HTR-8/SVneo (cell line): Measurements from ENCODE around the gene CTDNEP1.
A peak's percentile ranks its signal among the peaks of the same experiment; 100 is the strongest.

Source experiments
- DNase-seq: peaks from one replicate; pipeline ENCODE4 v3.0.0; 2011; ENCODE audit warnings: low spot score, mixed read lengths; ENCODE audit not compliant: insufficient read length
- FAIRE-seq: peaks from 2 replicates; lab custom pipeline; 2011; peaks lifted over from hg19 to GRCh38; lab: Jason Lieb, UNC

Gene CTDNEP1

DNA sequence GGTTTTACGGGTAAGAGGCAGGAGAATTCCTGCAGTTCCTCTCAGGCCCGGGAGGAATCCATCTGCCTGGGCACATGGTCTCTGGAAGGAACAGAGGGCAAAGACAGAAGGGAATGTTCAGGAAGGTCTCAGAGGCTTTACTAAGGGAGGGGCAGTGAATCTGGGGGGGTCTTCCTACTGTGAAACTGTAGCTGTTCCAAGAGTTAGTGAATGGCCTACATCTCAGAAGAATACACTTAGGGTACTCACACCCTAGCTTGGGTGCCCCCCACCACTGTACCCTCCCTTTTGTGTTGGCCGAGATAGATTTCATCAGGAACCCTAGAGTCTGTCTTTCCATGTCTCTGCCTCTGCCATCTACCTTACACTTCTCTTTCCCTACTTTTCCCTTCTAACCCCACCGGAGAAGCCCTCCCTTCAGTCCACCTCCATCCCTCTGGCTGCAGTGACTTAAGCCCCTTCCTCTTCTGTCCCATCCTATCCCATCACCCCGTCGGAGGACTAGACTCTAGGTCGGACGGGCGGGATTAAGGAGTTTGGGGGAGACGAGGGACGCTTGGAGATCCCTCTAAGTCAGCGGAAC, 32.2 kb downstream of the CTDNEP1 start:
- FAIRE-seq, result no peak
- no peak for DNase-seq

DNA sequence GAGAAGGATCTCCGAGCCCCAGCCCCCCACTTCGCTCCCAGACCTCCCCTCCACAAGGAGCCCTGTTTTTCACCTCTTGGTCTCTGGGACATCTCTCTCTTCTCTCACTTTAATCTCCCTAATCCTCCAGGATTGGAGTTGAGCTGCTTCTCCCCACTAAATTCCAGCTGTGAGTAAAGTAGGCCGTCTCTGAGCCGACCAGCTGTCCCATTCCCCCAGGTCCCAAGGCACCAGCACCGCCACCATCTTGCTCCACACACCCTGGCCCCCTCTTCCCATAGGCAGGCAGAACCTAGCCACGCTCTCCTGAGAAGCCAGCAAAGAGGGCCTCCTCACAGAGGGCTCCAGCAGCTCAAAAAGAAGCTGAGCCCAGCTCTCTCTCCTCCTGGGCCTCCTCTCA, 32.8 kb downstream of the CTDNEP1 start:
- no peak for DNase-seq
- no peak for FAIRE-seq

DNA sequence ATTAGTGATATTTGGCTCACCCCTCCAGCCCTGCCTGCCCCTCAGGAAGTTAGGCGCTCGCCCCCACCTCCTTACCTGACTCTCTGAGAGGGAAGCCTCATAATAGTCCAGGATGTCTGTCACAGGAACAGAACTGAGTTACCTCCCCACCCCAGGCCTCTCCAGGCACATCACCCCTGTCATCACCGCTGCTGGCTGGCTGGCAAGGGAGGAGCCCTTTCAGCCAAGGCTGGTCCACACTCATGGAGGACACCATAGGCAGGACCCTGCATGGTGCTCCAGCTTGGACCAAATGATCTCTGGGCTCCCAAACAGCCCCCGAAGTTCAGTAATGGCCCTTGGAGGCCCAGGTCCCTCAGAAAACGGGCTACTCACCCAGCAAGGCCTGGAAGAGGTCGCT, 33.4 kb downstream of the CTDNEP1 start:
- DNase-seq (no peak), FAIRE-seq (no peak)

DNA sequence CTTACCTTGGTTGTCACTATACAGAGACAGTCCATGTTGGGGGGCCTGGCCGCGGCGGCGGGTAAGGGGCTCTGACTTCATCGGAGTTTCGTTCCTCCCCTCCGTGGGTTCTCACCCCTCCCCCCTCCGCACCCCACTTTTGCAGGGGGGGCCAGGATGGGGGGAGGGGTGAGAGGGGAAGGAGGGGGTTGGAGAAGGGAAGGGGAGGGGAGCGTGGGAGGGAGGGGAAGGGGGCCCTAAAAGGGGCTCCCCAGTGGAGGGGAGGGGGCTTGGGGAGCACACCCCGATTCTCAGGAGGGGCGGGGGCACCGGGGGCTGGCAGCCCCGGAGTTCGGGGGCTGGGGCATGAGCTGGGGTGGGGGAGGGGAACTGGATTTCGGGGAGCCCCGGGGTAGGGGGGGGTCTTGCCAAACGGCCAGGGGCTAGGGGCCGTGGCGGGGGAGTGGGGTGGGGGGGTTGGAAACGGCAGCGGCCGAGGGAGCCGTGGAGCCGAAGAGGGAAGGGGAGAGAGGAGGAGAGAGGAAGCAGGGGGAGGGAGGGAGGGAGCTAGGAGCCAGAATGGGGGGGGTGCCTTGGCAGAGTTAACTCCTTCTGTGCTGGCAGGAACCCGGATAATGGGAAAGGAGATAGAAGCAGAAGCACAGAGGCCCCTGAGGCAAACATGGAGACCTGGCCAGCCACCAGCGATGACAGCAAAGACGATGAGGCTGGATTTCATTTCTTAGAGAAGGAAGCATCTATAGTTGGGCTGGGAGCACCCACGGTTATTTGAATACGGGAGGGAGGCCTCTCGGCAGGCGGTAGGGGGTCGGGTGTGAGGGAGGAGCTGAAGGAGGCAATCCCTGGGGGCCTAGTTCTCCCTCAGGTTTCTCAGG, 34.2 kb downstream of the CTDNEP1 start:
- DNase-seq (no peak), FAIRE-seq (no peak)

DNA sequence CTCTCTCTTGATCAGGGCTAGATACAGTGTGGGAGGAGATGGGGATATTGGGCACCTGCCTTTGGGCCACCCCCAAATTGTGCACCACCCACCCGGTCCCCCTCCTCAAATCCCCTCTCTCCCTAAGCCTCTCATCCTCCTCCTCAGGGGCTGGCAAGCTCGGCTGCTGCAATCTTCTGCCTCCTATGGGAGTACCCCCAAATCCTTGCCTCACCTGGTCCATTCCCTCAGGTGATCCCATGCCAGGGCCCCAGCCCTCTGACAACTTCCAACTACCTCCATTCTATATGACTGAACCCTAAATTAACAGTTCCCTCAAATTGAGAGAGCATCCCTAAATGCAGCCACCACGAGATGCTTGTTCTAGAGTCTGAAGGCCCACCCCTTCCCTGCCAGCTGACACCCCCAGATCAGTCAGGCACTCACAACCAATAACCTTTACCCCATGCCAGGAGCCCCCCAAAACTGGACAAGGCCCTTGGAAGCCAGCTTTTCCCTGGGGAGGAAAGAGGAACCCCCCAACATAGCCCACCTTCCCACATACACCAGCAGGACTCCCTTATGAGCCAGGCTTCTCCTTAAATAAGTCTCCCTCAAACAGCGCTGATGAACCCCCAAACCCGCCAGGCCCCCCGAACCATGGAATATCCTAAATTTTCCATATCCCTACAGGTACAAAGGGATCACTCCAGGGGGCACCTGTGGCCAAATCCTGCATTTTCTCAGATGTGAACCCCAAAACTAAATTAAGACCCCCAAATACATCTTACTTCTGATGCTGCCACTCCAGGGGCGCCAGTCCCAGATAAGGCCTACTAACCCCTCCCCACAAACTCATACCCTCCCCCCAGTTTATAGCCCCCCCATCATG, 35.1 kb downstream of the CTDNEP1 start:
- DNase-seq (no peak), FAIRE-seq (no peak)

DNA sequence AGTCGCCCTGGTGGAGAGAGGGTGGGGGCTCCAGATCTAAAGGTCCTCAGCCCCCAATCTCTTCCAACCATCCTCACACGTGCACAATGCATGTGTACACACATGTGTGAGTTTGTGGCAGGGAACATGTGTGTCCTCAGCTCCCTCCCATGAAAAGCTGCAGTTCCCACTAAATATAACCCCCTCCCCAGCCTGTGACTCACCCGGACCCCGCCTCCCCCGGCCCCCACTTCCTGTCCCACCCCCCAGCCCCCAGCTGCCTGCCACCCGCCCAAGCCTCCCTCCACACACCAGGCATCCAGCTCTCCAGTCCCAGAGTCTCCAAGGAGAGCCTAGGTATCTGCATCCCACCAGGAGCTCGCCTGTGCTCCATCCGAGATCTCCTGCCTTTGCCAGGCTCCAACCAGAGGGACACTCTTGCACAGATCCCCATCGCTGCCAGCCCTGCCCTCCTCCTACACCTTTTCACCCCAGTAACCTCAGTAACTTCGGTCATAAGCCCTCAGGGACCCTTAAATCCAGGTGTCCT, 35.8 kb downstream of the CTDNEP1 start:
- FAIRE-seq, result no peak

DNA sequence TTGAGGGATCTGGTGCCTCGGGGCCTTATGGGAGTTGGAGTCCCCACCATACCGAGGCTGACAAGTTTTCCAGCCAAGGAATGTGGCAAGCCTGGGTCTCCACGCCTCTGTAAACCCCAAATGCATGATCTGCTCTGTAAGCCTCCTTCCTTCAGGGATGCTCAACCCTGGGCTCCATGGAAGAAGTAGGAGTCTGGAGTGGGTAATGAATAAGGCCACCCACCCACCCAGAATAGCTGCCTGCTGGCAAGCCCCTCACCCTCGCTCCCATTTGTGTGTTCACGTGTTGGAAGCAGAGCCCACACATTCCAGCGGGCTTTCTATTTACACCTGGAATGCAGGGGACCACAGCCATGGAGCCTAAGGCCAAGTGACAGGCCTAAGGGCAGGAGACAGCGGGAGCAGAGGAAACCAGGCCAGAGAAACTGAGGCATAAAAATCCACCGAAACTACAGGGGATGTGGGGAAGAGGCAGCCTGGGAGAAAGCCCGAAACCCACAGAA, 36.3 kb downstream of the CTDNEP1 start:
- DNase-seq (no peak), FAIRE-seq (no peak)

More for the DNA sequence above, 35.8 kb downstream of the CTDNEP1 start:
- DNase-seq, result no peak

DNA sequence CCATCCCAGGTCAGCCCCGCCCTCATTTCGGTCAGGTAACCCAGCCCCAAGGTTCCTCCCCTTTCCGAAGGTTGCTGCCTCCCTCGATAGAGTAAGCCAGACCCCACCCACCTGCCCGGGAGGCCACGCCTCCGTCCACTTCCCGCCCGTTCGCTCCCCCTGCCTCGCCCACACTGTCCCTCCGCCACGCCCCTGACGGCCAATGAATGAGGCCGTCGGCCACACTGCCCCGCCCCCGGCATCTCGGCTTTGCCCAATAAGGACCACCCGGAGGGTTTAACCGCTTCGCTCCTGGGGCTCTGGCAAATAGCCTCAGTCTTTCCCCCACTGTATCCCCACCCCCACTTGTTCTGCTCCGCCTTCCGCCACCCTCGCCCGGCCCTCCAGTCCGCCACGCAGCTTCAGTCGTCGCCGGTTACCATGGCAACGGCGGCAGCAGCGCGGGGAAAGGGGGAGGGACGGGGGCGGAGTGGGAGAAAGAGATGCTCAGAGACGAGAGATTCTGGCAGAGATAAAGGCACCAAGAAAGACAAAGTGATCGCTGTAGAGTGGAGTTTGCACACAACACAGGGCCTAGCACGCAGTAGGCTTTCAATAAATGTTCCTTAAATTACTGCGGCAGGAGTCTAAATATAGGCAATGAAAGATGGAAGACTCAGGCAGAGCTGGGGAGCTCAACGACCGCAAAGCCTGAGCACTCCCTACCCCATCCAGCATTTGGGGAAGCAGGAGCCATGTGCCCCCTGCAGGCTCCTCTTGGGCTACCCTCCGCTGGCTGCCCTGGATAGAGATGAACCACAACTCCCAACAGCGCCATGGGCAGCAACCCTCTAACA, 37.0 kb downstream of the CTDNEP1 start:
- peak; percentile 99 for FAIRE-seq
- peak; percentile 96 for DNase-seq

DNA sequence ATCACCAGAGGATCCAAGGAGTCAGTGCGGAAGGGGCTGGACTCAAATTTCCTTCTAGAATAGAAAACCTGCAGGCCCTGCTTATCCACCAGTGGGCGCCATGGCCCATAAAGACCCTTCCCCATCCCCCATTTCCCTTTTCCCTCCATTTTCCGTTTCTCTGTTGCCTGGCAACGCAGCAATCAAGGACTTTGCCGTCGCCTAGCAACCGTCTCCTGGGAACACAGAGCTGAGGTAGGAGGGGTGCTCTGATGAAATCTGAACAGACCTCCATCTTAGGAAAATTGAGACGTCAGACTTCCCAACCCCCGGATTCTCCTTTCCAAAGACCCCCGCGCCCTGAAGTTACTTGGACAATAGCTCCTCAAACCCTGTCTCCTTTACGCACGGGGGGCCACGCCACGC, 37.6 kb downstream of the CTDNEP1 start:
- FAIRE-seq, result no peak

DNA sequence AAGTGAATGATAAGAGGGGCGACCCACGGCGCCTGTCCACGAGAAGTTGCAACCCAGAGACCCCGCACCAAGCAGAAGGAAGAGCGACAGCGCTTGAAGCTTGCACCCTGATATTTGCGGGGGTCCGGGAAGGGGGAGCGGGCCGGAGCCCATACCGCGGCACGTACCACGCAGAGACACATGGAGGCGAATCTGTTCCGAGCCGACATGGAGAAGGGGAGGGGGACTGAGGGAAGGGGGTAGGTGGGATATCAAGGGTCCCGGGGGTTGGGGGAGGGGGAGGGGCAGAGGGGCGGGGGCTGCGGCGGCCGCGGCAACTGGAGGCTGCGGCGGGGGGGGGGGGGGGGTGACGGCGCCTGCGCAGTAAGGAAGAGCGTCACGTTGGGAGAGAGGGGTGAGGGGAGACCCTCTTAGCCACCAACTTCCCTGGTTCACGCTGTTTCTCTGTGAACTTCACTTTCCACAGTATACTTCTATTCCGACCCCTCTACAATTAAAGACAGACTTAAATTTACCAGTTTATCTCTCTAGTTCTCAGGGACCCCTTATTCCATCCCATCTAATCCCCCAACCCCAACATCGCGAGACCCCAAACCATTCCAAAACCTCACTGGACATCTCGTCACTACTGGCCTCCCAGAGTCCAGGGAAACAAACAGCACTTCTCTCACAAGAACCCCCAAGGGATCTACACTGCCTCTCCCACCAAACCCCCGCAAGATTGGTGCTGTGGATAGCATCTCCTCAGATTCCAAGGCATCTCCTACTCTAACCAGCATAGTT, 39.9 kb downstream of the CTDNEP1 start:
- FAIRE-seq, result no peak
- DNase-seq, result no peak

More for the DNA sequence above, 37.6 kb downstream of the CTDNEP1 start:
- DNase-seq, result no peak

DNA sequence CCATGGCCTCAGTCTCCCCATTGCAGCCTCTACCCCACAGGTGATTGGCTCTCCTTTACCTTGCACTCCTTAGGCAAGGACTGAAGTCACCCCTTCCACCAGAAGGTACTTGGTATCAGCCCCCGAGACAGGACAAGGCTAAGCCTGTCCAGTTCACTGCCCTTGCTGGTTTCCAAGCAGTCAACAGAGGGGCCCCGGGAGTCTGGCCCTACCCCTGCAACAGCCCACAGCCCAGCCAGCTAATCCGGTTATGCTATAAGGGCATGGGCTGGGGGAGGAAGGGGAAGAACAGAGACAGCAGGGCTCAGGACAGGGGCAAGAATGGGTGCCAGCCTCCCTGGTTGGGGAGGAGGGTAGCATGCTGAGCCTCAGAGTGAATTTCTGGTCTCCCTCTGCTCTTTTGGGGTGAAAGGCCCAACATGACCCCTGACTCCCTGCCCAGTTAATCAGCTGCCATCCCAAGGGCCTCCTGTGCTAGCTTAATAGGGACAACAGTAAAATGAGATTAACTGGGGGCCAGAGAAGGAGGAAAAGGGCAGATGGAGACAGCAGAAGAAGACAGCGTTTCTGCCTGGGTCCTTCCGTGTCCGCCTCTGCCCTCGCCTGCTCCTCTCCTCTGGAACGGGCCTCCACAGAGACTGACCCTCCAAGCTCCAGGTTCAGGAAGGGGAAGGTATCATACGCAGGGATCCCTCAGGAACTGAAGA, 42.6 kb downstream of the CTDNEP1 start:
- no peak for FAIRE-seq
- no peak for DNase-seq

DNA sequence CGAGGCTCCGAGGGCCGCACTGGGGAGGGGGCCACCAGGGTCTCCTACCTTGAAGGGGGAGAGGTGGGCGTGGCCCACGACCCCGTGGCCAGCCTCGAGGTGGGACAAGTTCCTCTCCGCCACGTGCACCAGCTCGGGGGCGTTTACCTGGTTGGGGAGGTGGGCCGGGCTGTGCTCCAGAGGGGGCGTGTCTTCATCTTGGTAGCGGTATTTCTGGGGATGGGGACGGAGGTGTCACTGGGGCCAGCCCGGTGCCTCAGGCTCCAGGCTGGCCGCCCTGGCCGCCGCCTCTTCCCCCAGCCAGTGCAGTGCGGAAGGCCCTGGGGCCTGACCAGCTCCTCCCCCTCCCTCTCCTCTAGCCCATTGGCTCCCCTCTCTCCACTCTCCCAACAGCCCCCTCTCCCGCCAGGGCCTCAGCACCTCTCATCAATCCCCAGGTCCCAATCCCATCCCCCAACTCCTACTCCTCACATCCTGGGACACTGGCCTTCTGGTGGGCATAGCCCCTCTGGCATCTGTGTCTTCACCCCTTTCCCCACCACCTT, 43.4 kb downstream of the CTDNEP1 start:
- FAIRE-seq, result no peak
- no peak for DNase-seq

DNA sequence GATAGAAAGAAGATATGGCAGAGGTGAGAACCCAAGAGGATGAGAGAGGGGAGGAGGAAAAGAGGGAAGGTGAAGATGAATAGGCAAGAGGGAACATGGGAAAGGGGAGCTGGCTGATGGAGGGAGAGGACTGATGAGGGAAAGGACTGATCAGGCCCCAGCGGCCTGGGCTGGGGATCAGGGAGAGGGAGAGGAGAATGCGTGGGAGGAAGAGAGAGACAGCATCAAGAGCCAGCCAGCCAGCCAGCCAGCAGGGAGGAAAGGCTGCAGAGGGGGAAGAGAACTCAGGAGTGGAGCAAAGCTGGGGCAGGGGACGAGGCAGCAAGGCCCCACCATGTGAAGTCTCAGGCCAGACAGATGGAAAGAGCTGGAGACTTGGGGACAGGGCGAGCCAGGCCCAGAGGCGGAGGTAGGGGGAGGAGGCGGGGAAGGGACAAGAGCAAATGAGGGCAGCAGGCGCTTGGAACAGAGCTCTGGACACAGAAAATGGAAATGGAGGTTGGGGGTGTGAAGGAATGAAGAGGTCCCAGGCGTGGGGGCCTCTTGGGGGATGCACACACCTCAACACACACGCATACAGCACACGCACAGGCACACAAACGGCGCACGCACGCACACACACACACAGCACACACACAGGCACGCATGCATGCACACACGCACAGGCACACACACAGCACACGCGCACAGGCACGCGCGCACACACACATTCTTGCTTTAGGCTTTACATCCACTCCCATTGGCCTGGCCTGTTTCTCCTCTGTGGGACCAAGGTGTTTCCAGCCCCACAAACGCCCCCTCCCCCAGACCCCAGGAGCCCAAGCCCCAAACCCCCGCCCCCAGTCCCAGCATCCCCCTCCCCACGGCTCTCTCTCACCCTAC, 44.2 kb downstream of the CTDNEP1 start:
- DNase-seq (no peak), FAIRE-seq (peak; percentile 63)

DNA sequence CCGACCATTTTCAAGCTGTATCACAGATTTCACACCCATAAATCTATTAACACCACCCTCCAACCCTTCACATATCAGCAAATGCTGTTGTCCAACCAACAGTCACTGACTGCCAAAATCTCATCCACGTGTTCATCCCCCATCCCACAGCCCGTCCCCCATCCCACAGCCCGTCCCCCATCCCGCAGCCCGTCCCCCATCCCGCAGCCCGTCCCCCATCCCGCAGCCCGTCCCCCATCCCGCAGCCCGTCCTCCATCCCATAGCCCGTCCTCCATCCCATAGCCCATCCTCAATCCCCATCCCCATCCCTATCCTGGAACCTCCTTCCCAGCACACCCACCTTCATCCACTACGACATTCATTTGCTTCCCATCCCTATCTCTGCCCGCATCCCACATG, 46.0 kb downstream of the CTDNEP1 start:
- DNase-seq, result no peak
- no peak for FAIRE-seq

DNA sequence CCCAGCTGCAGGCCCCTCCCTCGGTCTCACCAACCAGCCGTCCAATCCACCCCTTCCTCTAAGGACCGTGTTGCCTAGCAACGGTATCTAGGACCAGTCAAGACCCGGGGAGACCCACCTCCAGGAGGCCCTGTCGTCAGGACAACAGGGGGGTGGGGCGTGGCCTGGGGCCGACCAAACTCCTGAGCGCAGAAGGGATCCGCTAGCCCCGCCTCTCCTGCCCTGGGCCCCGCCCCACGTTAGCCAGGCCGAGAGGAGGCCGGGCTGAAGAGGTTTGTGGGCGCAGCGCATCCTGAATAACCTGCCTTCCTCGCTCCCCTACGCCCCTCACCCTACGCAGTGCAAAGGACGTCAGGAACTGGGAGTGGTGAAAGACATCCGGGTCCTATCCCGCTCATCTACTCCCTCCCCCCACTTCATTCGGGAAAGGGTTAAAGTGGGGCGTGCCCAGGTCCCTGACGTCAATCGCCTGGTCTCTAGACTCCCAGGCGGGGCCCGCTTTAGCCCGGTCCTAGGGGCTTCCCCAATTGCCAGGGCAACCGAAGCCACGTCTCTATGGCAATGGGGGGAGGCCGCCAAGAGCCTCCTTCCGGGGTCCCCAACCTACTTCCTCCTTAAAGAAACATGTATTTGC, 46.6 kb downstream of the CTDNEP1 start:
- DNase-seq (no peak), FAIRE-seq (no peak)

DNA sequence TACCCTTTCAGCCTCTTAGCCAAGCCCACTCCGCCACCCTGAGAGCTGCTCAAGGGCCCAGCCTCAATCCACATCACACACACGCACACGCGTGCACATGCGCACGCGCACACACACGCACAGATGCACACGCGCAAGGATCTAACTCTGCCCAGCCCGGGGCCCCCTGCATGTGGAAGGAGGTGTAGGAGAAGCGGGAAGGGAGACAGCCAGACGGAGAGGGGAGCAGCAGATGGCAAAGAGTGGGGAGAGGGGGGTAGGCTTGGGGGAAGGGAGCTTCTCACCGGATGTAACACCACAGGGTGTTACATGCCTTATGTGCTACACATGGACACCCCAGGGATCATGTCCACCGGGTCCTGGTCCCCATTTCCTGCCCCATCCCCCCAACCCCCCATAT, 47.2 kb downstream of the CTDNEP1 start:
- no peak for DNase-seq
- no peak for FAIRE-seq
